IPS-11a (cell line): Measurements from ENCODE around the gene YTHDC2.
"Not testable (repeated sequence)": the region's sequence is repeated elsewhere in the genome, so short reads cannot be mapped to it uniquely, and the experiment has no call there.

ENCODE experiments used
- H3K4me3 ChIP-seq: one replicate; pipeline ENCODE4 v1.5.1; 2013; ENCODE audit warnings: low read depth, low read length, control low read depth

The YTHDC2 gene

DNA sequence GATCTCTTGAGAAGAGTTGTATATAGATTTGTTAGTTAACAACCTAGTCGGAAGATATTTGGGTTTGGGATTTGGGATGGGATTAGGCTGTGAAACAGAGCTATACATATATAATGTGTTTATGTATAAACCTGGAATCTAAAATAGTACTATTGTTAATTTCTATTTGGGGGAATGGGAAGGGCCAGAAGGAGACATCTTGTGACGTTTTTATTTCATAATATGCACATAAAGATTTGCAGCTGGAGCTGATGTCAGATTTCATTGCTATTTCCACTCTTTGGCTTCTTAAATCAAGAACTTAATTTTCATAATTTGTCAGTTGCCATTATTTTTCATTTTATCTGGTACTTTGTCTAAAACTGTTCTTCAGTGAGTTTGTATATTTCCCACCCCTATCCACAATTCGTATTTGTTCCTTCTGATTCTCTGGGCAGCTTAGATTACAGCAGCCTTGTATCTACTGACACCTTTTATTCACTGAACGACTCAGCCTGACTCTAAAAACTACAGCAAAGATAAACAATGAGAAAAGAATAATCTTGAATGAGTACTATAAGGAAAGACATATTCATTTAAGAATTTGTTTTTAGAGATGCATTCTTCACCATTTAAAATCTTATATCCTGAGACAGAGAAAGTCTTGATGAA is 86.9 kb downstream of the YTHDC2 start:
- H3K4me3 ChIP-seq: no peak overlapping the region

DNA sequence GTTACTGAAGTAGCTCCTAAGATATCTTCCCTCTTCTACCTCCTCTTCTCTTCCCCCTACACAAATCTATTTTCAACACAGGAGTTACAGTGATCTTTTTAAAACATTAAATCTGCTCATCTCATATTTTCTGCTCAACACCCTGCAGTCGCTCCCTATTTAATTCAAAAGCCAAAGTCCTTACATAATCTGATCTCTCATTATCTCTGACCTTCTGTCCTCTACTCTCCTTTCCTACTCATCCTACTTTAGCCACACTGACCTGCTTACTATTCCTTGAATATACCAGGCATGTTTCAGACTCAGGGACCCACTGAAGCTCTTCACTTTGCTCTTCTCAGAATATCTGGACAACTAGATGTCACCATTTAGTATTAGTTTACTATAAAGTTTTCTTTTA is 87.9 kb downstream of the YTHDC2 start:
- H3K4me3 ChIP-seq: no peak overlapping the region

DNA sequence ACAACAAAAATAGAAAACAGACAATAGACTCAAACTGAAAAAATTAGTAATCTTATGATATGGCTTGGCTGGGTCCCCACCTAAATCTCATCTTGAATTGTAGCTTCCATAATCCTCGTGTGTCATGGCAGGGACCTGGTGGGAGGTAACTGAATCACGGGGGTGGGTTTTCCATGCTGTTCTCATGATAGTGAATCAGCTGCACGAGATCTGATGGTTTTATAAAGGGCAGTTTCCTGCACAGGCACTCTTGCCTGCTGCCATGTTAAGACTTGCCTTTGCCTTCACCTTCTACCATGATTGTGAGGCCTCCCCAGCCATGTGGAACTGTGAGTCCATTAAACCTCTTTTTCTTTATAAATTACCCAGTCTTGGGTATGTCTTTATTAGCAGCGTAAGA is 89.8 kb downstream of the YTHDC2 start:
- not testable (repeated sequence) for H3K4me3 ChIP-seq

DNA sequence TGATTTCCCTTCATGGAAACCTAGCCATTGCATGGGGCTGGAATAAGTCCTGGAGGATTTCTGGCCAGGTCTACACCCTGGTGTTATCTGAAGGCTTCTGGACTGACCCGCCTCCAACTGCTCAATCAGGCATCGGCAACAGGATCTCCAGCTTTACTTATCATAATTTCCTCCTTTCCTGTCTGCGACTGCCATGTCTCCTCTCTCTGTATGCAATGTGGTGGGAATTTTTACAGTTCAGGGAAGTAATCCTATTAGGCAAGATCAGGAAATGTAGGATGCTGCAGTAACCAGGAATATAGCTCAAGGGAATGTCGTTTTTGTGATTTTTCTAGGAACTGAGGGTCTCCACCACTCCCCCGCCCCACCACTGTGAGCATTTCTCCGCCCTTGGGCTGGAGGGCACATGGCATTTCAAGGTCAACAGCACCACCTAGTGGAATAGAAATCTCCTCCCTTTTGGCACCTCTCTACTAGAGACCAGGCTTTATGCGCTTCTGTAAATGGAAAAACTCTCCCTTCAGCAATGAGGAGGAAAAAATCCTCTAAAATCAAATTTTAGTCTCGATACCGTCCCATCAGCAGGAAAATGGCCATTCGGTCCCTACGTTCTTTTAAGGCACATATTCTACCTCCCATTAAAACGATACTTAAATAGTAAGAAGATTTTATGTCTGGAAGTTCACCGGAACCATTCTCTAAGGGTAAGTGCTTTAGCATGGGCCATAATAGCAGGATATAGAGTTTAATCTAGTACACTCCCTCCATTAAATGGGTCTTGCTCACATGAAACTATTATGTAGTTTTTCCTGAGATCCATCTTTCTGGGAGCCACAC is 93.0 kb downstream of the YTHDC2 start:
- H3K4me3 ChIP-seq: no peak overlapping the region

DNA sequence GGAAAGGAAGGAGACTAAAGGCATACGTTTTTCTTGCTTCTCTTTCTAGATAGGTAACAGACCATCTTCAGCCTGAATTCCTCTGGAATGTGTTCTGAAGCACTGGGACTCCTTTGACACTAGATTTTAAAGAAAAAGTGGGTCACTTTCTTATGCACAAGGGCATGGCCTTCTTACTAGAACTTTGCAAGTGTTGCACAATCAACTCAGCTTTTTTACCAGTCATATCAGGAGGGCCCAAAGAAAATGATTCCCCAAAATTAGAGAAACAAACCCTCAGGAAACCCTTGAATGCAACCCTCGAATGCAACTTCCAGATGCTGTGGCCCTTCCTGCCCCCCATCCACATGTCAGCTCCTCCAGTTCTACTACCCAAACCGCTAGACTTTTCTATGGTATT is 93.9 kb downstream of the YTHDC2 start:
- no peak overlapping the region for H3K4me3 ChIP-seq

DNA sequence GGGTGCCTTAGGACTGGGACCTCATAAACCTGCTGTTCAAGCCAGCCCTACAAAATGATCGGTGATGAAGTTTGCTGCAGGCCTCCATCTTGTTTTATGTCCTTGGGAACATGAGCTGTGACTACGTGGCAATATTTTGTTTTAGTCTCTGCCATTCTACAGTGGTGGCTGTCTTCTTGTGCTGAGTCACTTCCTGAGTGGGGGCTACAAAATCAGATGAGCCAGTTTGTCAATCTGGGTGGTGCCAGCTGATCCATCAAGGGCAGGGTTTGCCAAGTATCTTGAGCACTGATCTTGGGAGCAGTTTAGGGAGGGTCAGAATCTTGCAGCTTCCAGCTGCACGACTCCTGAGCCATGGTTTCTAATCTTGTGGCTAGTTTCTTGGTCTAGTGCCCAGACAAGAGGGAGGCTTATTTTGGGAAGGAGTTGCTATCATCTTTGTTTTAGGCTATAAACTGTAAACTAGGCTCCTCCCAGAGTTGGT is 94.7 kb downstream of the YTHDC2 start:
- H3K4me3 ChIP-seq: no peak overlapping the region

DNA sequence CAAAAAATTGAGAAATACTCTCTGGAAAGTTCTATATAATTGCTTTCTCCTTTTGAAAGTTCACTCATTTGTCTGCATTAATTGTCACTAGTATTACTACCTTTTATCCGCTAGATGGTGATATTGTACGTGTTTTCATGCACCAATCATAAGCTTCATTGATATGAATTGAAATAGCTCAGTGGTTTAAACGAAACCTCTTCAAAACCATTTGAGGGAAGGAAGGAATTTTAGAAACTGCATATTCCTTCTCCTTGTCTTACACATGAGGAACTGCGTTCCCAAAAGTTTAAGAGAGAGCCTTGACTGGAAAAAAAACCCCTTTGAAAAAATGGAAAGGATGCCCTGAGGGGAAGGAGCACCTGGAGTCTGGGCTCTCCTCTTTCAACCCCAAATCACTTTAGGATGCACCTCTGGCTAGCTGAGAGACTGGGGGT is 98.6 kb downstream of the YTHDC2 start:
- H3K4me3 ChIP-seq: no peak overlapping the region

DNA sequence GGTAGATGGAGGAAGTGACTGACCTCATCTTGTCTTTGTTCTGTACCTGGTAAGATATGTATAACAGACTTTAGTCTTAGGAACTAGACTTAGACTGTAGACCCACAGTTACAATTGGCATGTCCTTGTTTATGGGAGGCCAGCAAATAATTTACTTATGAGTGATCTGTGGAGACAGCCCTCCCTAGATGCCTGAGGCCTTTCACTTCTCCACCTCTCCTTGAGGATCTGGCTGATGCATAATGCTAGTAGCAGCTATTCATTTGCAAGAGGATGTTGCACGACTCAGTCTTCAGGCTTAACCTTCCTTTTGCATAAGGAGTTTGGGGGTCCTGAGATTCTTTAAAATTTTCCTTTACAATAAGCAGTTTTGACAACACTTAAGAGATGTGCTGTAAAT is 100.7 kb downstream of the YTHDC2 start:
- H3K4me3 ChIP-seq: no peak overlapping the region

DNA sequence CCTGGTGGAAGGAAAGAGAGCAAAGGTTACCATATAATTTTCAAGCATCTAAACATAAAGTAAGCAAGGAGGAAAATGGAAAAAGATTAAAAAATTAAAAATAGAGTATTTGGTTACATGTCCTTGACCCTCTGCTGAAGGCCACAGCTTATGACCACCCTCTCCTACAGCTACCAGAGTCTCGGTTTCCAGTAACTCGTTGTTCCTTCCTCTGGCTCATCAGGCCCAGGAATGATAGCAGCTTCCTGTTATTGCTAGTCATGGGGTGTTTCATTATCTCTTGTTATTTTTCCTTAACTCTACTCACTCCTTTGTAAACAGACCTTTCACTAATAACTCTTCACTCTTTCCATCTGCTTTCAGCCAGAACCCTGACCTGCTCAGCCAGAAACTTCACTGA is 102.2 kb downstream of the YTHDC2 start:
- H3K4me3 ChIP-seq: no peak overlapping the region

DNA sequence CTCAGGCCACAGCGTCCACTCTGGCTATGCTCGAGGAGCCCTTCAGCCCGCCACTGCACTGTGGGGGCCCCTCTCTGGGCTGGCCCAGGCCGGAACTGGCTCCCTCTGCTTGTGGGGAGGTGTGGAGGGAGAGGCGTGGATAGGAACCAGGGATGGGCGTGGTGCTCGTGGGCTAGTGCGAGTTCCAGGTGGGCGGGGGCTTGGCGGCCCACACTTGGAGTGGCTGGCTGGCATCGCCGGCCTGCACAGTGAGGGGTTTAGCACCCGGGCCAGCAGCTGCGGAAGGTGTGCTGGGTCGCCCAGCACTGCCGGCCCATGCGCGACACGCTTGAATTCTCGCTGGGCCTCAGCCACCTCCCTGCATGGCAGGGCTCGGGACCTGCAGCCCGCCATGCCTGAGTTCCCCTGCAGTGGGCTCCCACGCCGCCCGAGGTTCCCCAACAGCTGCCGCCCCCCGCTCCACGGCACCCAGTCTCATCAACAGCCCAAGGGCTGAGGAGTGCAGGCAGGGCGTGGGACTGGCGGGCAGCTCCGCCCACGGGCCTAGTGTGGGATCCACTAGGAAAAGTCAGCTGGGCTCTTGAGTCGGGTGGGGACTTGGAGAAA is 103.8 kb downstream of the YTHDC2 start:
- no peak overlapping the region for H3K4me3 ChIP-seq

DNA sequence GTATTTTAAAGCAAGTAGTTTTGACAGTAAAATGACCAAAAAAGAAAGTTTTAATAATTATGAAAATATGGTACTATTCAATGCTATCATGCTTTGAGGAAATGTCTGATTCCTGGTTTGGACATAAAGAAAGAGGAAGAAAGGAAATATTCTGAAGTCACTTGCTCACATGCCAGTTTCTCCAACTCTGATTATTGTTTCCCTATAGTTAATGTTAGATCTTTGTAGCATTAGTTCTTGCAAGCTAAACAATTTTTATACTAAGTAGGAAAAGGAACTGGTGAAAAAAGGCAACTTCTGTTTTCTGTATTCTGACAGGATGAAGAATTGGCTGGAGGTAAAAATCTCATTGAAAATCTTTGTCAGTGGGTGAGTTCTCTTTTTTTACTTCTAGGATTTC is 119.5 kb downstream of the YTHDC2 start:
- H3K4me3 ChIP-seq: no peak overlapping the region

DNA sequence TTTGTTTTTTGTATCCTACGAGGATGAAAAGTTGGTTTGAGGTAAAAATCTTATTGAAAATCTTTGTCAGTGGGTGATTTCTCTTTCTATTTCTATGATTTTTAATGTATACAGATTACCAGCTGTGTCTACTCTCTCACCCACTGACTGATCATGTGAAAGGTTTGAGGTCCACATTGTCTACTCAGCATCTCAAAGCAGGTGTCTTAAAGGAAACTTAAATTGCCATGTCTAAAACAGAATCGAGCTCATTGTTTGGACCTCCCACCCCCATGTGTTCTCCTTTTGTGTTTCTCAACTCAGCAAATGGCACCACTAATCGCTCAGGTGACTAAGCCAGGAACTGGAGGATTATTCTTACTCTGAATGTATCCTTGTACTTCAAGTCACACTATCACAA is 121.5 kb downstream of the YTHDC2 start:
- no peak overlapping the region for H3K4me3 ChIP-seq

DNA sequence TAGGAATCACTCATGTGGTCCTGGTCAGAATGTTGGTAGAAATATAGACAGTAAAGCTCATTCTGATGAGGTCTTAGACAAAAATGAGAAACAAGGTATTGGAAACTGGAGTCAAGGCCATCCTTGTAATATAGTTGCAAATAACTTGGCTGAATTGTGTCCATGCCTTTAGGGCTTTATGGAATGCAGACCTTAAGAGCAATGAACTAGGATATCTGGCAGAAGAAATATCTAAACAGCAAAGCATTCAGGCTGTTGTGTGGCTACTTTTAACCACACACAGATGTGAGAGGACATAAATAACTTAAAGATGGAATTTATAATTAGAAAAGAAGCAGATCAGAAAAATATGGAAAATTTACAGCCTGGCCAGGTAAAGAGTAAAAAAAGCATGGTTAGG is 128.2 kb downstream of the YTHDC2 start:
- no peak overlapping the region for H3K4me3 ChIP-seq
